Measurements from ENCODE around the gene PTF1A. TPM values are rescaled to one million over a fixed set of nuclear protein-coding genes. Genes with fewer than 3 reads are reported as not detected.

PTF1A gene
- total and polyA plus RNA-seq, 9 of the 15 experiments (the other 6 are each of a cell fraction or from before 2014, with no cell fraction given) = not detected

- intact Hi-C loops (cut with micrococcal nuclease) (no loop called here), in situ Hi-C loops (cut with MboI) (no loop called here)
- no TSS peak for BruUV-seq (replicated peaks)
- H3K9me1 ChIP-seq (ENCODE audit: control insufficient read depth, insufficient read depth, low read length) = no peaks in the 10 kb centered on the region
- peaks cover 0 to 16% of the 10 kb centered on the region in 2 experiments; a peak in 1 of 5 replicates for H3K4me1 ChIP-seq (replicated peaks in 1 of 2; ENCODE audit: control insufficient read depth in 2 of 2, insufficient read depth in 2 of 2, low read length in 2 of 2)
- ChIA-PET POLR2A (no interaction called here), CTCF (ENCODE audit: low intra/inter-chr PET ratio) (no interaction called here)
- ATAC-seq (no peak), FAIRE-seq (no peak), DNase-seq (ENCODE audit: extremely low read depth in 1 of 4, low spot score in 3 of 4) (no peak)
- H3K4me2 ChIP-seq (ENCODE audit: insufficient read depth, low read length) = no peak overlapping the region
- H3K27ac ChIP-seq (ENCODE audit: extremely low read depth, low read depth, low read length) = no peak overlapping the region
- no peaks in the 10 kb centered on the region for H3K9me3 ChIP-seq (replicated peaks; ENCODE audit: control insufficient read depth, insufficient read depth, low read depth, low read length)
- peaks cover 12 to 41% of the 10 kb centered on the region in 2 experiments; a peak in 3 of 5 replicates for H3K27me3 ChIP-seq (ENCODE audit: control insufficient read depth in 2 of 2, insufficient read depth in 2 of 2, low read length in 2 of 2)
- WGBS (ENCODE audit: insufficient coverage, low coverage, missing lambda C conversion rate) = 18% methylated on average over 47 of the region's 70 CpGs
- H3K36me3 ChIP-seq (ENCODE audit: control insufficient read depth, insufficient read depth, low read length) = no peaks in the 10 kb centered on the region
- no peaks in the 10 kb centered on the region for H4K20me1 ChIP-seq (replicated peaks; ENCODE audit: control insufficient read depth, insufficient read depth, low read length)
- H3K9ac ChIP-seq (ENCODE audit: insufficient read depth in 1 of 2, low read depth in 2 of 2, low read length in 2 of 2) = no peak overlapping the region
- no peak overlapping the region for H3K4me3 ChIP-seq
- H2AFZ ChIP-seq (ENCODE audit: low read depth, low read length) = no peak overlapping the region
- no peaks in the 10 kb centered on the region for H3K79me2 ChIP-seq (ENCODE audit: control insufficient read depth, insufficient read depth, low read length)
- TF ChIP-seq ZFP1 (CRISPR knock-in tag; IDR thresholded peaks at IDR 0.05) (no peak), JUN (IDR thresholded peaks at IDR 0.05; ENCODE audit: borderline replicate concordance, low read depth, low read length) (no peak), JUN (CRISPR knock-in tag; IDR thresholded peaks at IDR 0.05; ENCODE audit: borderline replicate concordance) (no peak), ZKSCAN8 (CRISPR knock-in tag; IDR thresholded peaks at IDR 0.05) (no peak), ZNF445 (CRISPR knock-in tag; IDR thresholded peaks at IDR 0.05; ENCODE audit: low read depth) (no peak), CXXC5 (CRISPR knock-in tag; IDR thresholded peaks at IDR 0.05) (no peak), MCM3 (IDR thresholded peaks at IDR 0.05) (no peak), TAF9B (IDR thresholded peaks at IDR 0.05; ENCODE audit: partially characterized antibody) (no peak), NKRF (IDR thresholded peaks at IDR 0.05; ENCODE audit: borderline replicate concordance) (no peak), TCF15 (CRISPR knock-in tag; IDR thresholded peaks at IDR 0.05) (no peak), TARDBP (IDR thresholded peaks at IDR 0.05) (no peak), ZNF217 (CRISPR knock-in tag; IDR thresholded peaks at IDR 0.05) (no peak), ZNF586 (CRISPR knock-in tag; conservative IDR thresholded peaks at IDR 0.05) (no peak)
Observed at GRCh38 chr10:23194966-23195845, 3.1 kb downstream of the PTF1A start.
